HL-60 (cell line): ENCODE results near the gene CCNY.

Source experiments
- CTCF ChIP-seq: IDR thresholded peaks from one replicate; pipeline ENCODE4 v1.5.1; 2011; ENCODE audit warnings: low read length, control low read depth, inconsistent platforms; ENCODE audit not compliant: insufficient read depth
- GABPA ChIP-seq: IDR thresholded peaks from 2 replicates; pipeline ENCODE4 v1.6.1; 2012; ENCODE audit warnings: low read depth
- POLR2AphosphoS5 ChIP-seq: IDR thresholded peaks from 2 replicates; pipeline ENCODE4 v1.6.1; 2012; ENCODE audit warnings: low read depth
- SPI1 ChIP-seq: IDR thresholded peaks from 2 replicates; pipeline ENCODE4 v1.6.1; 2012; ENCODE audit warnings: low read depth, mild to moderate bottlenecking, borderline replicate concordance

- TF ChIP-seq CTCF = no peak
- no peak for TF ChIP-seq SPI1
- TF ChIP-seq GABPA = no peak
- TF ChIP-seq POLR2AphosphoS5 = no peak
These were observed 96.6 kb downstream of the CCNY start for GRCh38 chr10:35432781-35433338.
